Measurements from ENCODE around the gene CHIT1. TPM values are rescaled to one million over a fixed set of nuclear protein-coding genes. Genes with fewer than 3 reads are reported as not detected.

The CHIT1 gene
- total and polyA plus RNA-seq, 2 of the 13 experiments (the other 11 are each of a cell fraction or from before 2014, with no cell fraction given) = not detected

- Histone ChIP-seq H3K9me3 (ENCODE audit: low read length) (no peaks in the 10 kb centered on the region), H3K36me3 (replicated peaks in 1 of 2; ENCODE audit: control insufficient read depth in 1 of 2, insufficient read depth in 2 of 2, low read length in 2 of 2) (no peaks in the 10 kb centered on the region), H3K27me3 (ENCODE audit: control insufficient read depth in 1 of 2, insufficient read depth in 2 of 2, low read length in 2 of 2) (peaks cover 0 to 18% of the 10 kb centered on the region in 2 experiments; a peak in 3 of 5 replicates), H3K4me3 (replicated peaks in 1 of 3; ENCODE audit: insufficient read depth in 1 of 3, low read depth in 2 of 3, low read length in 3 of 3) (no peak overlapping the region), H4K20me1 (ENCODE audit: insufficient read depth, low read length) (no peaks in the 10 kb centered on the region), H3K9ac (ENCODE audit: insufficient read depth, low read depth, low read length) (no peak overlapping the region), H2AFZ (ENCODE audit: low read length) (no peak overlapping the region), H3K4me1 (ENCODE audit: insufficient read depth, low read length) (peaks cover 15% of the 10 kb centered on the region), H3K79me2 (ENCODE audit: insufficient read depth, low read length) (no peaks in the 10 kb centered on the region), H3K4me2 (ENCODE audit: low read depth, low read length) (no peak overlapping the region), H3K27ac (ENCODE audit: extremely low read length, insufficient read depth, low read length) (no peak overlapping the region)
- BruUV-seq (replicated peaks) = no TSS peak
- ATAC-seq = no peak
- in situ Hi-C loops (cut with HindIII; ENCODE audit: extremely low pct_ligation_motif_present, low pct_unique_long_range_greater_than_20kb) (no loop called here), intact Hi-C loops (cut with micrococcal nuclease; ENCODE audit: unreplicated experiment) (no loop called here)
- ChIA-PET POLR2A (no interaction called here), CTCF (ENCODE audit: low intra/inter-chr PET ratio, low total read pairs) (no interaction called here)
- WGBS (ENCODE audit: low lambda C conversion rate) = 69% methylated on average over 6 of the region's 7 CpGs
- DNase-seq (ENCODE audit: low spot score) = no peak
- TF ChIP-seq, protein P1, sequence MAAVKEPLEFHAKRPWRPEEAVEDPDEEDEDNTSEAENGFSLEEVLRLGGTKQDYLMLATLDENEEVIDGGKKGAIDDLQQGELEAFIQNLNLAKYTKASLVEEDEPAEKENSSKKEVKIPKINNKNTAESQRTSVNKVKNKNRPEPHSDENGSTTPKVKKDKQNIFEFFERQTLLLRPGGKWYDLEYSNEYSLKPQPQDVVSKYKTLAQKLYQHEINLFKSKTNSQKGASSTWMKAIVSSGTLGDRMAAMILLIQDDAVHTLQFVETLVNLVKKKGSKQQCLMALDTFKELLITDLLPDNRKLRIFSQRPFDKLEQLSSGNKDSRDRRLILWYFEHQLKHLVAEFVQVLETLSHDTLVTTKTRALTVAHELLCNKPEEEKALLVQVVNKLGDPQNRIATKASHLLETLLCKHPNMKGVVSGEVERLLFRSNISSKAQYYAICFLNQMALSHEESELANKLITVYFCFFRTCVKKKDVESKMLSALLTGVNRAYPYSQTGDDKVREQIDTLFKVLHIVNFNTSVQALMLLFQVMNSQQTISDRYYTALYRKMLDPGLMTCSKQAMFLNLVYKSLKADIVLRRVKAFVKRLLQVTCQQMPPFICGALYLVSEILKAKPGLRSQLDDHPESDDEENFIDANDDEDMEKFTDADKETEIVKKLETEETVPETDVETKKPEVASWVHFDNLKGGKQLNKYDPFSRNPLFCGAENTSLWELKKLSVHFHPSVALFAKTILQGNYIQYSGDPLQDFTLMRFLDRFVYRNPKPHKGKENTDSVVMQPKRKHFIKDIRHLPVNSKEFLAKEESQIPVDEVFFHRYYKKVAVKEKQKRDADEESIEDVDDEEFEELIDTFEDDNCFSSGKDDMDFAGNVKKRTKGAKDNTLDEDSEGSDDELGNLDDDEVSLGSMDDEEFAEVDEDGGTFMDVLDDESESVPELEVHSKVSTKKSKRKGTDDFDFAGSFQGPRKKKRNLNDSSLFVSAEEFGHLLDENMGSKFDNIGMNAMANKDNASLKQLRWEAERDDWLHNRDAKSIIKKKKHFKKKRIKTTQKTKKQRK (IDR thresholded peaks at IDR 0.05; ENCODE audit: low read length) = no peak
- FAIRE-seq = no peak
Observed at GRCh38 chr1:203182387-203182953, 47.0 kb downstream of the CHIT1 start.

- Histone ChIP-seq H2AFZ (ENCODE audit: low read length) (no peak overlapping the region), H3K27me3 (ENCODE audit: control insufficient read depth in 1 of 2, insufficient read depth in 2 of 2, low read length in 2 of 2) (peaks cover 0 to 15% of the 10 kb centered on the region in 2 experiments; a peak in 3 of 5 replicates), H3K4me1 (ENCODE audit: insufficient read depth, low read length) (peaks cover 20% of the 10 kb centered on the region), H3K36me3 (replicated peaks in 1 of 2; ENCODE audit: control insufficient read depth in 1 of 2, insufficient read depth in 2 of 2, low read length in 2 of 2) (no peaks in the 10 kb centered on the region), H3K4me2 (ENCODE audit: low read depth, low read length) (no peak overlapping the region), H4K20me1 (ENCODE audit: insufficient read depth, low read length) (no peaks in the 10 kb centered on the region), H3K27ac (ENCODE audit: extremely low read length, insufficient read depth, low read length) (no peak overlapping the region), H3K9ac (ENCODE audit: insufficient read depth, low read depth, low read length) (no peak overlapping the region), H3K79me2 (ENCODE audit: insufficient read depth, low read length) (no peaks in the 10 kb centered on the region), H3K4me3 (replicated peaks in 1 of 3; ENCODE audit: insufficient read depth in 1 of 3, low read depth in 2 of 3, low read length in 3 of 3) (no peak overlapping the region), H3K9me3 (ENCODE audit: low read length) (no peaks in the 10 kb centered on the region)
- DNase-seq (ENCODE audit: low spot score) (no peak), FAIRE-seq (no peak), ATAC-seq (no peak)
- ChIA-PET CTCF (ENCODE audit: low intra/inter-chr PET ratio, low total read pairs) (no interaction called here), POLR2A (no interaction called here)
- WGBS (ENCODE audit: low lambda C conversion rate) = 38% methylated on average over 9 of the region's 10 CpGs
- TF ChIP-seq ZMYM3 (CRISPR knock-in tag; IDR thresholded peaks at IDR 0.05) (no peak), MATR3 (CRISPR knock-in tag; IDR thresholded peaks at IDR 0.05) (no peak)
- TF ChIP-seq, protein P2, sequence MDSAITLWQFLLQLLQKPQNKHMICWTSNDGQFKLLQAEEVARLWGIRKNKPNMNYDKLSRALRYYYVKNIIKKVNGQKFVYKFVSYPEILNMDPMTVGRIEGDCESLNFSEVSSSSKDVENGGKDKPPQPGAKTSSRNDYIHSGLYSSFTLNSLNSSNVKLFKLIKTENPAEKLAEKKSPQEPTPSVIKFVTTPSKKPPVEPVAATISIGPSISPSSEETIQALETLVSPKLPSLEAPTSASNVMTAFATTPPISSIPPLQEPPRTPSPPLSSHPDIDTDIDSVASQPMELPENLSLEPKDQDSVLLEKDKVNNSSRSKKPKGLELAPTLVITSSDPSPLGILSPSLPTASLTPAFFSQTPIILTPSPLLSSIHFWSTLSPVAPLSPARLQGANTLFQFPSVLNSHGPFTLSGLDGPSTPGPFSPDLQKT (CRISPR knock-in tag; IDR thresholded peaks at IDR 0.05; ENCODE audit: borderline replicate concordance) = no peak
- in situ Hi-C loops (cut with HindIII; ENCODE audit: extremely low pct_ligation_motif_present, low pct_unique_long_range_greater_than_20kb) = no loop called here
- intact Hi-C loops (cut with micrococcal nuclease; ENCODE audit: unreplicated experiment) = no loop called here
- no TSS peak for BruUV-seq (replicated peaks)
Observed at GRCh38 chr1:203181586-203182386, 47.7 kb downstream of the CHIT1 start.

Measured in HepG2 (cell line).